Epithelial cell of esophagus (primary cell): Measurements from ENCODE around the gene FABP3.
A peak's percentile ranks its signal among the peaks of the same experiment; 100 is the strongest.
"Not testable (repeated sequence)": the region's sequence is repeated elsewhere in the genome, so short reads cannot be mapped to it uniquely, and the experiment has no call there.

Experiments
- DNase-seq: peaks from one replicate; pipeline ENCODE4 v3.0.0; 2010; ENCODE audit warnings: low read depth
- H3K4me3 ChIP-seq: 2 replicates; pipeline ENCODE4 v1.5.1; 2011; ENCODE audit warnings: mild to moderate bottlenecking, low read length, control low read depth
- TF ChIP-seq, protein P1 (sequence below): IDR thresholded peaks from 2 replicates; pipeline ENCODE4 v1.5.1; 2011; ENCODE audit warnings: low read depth, mild to moderate bottlenecking, low read length, control low read depth, inconsistent platforms; ENCODE audit not compliant: insufficient read depth; ENCODE audit errors: missing control alignments

Gene FABP3

DNA sequence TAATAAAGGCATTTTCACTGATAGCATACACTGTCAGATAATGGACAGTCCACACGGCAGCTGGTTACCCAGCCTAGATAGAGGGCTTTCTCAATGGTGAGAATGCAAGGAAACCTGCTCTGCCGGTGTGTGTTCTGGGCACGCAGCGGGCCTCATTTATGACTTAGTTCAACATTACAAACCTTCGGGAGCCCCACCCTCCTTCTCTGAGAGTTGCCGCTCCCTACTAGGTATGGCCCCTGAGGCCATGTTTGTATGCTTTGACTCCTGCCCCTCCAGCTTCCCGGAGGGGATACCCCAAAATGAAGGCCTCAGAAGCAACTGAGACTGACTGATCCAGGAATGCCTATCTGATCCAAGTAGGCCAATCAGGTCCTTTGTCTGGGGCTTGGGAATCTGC, 17.2 kb upstream of the FABP3 start:
- DNase-seq = peak; percentile 96
- TF ChIP-seq, protein P1, sequence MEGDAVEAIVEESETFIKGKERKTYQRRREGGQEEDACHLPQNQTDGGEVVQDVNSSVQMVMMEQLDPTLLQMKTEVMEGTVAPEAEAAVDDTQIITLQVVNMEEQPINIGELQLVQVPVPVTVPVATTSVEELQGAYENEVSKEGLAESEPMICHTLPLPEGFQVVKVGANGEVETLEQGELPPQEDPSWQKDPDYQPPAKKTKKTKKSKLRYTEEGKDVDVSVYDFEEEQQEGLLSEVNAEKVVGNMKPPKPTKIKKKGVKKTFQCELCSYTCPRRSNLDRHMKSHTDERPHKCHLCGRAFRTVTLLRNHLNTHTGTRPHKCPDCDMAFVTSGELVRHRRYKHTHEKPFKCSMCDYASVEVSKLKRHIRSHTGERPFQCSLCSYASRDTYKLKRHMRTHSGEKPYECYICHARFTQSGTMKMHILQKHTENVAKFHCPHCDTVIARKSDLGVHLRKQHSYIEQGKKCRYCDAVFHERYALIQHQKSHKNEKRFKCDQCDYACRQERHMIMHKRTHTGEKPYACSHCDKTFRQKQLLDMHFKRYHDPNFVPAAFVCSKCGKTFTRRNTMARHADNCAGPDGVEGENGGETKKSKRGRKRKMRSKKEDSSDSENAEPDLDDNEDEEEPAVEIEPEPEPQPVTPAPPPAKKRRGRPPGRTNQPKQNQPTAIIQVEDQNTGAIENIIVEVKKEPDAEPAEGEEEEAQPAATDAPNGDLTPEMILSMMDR = no peak
- H3K4me3 ChIP-seq = no peak overlapping the region

DNA sequence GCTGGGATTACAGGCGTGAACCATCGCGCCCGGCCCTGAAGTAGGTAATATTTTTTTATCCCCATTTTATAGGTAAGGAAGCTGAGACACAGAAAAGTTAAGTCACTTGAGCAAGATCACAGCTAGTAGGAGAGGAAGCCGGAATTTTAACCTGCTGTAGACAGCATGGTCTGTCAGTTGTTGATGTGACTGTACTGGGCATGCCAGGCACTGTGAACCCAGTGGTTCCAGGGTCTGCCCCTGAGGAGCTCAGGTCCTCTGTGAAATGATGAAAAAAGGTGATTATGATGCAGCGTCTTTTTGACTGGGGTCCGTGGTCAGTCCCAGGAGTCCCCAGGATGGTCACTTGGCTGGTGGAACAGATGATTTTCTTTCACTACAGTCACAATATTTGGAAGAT, 16.7 kb upstream of the FABP3 start:
- TF ChIP-seq, protein P1 = no peak
- H3K4me3 ChIP-seq = no peak overlapping the region
- no peak for DNase-seq

DNA sequence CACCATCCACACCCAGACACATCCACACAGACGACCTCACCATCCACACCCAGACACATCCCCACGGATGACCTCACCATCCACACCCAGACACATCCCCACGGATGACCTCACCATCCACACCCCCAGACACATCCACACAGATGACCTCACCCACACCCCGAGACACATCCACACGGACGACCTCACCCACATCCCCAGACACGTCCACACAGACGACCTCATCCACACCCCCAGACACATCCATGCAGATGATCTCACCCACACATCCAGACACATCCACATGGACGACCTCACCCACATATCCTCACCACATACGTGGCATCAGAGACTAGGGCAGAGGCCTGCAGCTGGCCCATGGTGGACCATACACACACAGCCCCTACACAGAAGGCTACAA, 14.7 kb upstream of the FABP3 start:
- TF ChIP-seq, protein P1 = no peak
- H3K4me3 ChIP-seq = no peak overlapping the region
- DNase-seq = peak; percentile 65

DNA sequence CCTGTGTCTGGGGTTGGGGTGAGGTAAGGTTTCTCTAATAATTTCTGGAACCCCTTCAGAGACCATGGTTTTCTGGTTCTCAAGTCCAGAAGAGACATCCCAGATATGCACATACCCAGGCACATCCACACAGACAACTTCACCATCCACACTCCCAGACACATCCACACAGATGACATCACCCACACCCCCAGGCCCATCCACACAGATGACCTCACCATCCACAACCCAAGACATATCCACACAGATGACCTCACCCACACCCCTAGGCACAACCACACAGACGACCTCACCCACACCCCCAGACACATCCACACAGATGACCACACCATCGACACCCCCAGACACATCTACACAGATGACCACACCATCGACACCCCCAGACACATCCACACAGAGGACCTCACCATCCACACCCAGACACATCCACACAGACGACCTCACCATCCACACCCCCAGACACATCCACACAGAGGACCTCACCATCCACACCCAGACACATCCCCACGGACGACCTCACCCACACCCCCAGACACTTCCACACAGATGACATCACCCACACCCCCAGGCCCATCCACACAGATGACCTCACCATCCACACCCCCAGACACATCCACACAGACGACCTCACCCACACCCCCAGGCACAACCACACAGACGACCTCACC, 13.8 kb upstream of the FABP3 start:
- DNase-seq, H3K4me3 ChIP-seq: not testable (repeated sequence)

DNA sequence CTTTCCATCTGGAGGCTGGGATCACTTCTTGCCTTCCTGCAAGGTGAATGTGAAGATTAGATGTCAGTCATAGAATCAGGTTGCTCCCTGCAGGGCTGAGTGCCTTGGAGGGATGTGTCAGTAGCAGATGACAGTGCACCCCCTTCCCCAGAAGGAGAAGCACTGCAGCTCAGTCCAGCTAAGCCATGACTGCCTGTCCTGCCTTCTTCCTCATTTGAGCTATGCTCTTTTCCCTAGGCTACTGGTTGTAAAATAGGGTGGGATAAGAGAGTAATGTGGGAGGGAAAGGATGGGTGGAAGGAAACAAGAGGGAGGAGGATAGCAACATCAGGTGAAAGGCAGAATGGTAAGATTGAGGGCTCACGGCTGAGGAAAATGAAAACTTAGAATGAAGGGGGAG, 11.1 kb upstream of the FABP3 start:
- DNase-seq = no peak
- TF ChIP-seq, protein P1 = no peak
- H3K4me3 ChIP-seq = no peak overlapping the region

DNA sequence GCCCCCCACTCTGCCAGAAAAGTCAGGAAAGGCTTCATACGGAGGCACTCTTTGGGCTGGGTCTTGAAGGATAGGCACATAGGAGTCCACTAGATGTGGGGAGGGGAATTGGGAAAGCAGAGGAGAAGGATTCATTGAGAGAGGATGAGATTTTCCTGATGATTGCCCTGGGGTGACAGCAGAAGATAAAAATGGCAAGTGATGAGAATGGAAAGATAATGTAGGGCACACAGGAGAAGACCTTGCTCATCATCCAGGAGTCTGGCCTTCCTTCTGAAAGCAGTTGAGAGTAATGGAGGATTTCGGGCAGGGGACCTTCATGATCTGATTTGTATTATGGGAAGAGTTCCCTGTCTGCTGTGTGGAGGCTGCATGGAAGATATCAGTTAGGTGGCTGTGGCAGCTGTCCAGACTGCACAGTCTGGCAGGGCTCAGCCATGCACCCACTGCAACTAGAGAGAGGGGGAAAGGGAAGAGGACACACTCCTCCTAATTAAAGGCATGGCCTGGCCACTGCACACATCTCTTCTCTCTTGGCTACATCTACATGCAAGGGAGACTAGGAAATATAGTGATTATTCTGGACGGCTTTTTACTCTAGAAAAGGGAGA, 9.6 kb upstream of the FABP3 start:
- DNase-seq = no peak
- TF ChIP-seq, protein P1 = no peak
- no peak overlapping the region for H3K4me3 ChIP-seq

DNA sequence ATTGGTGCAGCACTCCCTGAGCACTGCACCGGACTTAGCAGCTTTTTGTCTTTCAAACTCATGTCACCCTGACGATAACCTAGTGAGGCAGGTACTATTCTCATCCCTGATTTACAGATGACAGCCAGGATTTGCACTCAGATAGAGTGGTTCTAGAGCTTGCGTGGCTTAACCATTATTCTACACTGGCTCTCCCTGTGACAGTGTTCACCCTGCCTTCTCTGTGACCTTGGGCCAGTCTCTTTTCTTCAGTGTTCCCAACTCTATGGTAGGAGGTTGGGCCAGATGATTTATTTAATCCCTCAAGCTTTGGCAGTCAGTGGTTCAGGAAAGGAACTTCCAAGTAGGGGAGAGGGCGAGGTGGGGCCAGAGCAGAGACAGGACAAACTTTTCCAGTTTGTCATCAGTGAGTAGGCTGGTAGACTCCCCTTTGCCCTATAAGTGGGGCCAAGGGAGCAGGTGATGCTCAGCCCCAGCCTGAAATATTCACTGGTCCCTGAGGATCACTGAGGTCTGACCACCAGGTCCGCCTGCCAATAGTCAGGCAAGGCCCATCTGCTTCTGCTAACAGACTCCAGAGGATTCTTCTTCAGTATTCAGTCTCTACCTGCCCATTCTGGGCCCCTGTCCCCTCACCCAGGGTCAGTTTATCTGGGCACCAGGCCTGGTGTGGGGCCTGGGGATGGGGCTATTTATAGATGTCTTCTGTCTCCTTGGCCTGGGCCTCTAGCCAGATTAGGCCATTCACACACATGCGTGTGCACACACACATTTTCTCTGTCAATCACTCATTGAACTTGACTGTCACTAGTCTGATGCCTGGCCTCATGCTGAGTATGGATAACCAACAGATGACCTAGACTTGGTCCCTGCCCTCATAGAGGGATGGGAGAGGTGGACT, 8.8 kb upstream of the FABP3 start:
- H3K4me3 ChIP-seq = no peak overlapping the region

More for the DNA sequence above, 8.8 kb upstream of the FABP3 start:
- TF ChIP-seq, protein P1 = no peak
- peak; percentile 77 for DNase-seq
